Panc1 (cell line): Measurements from ENCODE around the gene BAZ2B.

Experiments used
- CTCF ChIP-seq: fragments of 450-650 bp; IDR thresholded peaks from 2 replicates; pipeline ENCODE4 v1.5.1; 2017; ENCODE audit warnings: mild to moderate bottlenecking
- POLR2AphosphoS5 ChIP-seq: IDR thresholded peaks from 2 replicates; pipeline ENCODE4 v1.6.1; 2012; ENCODE audit warnings: mild to moderate bottlenecking, low read depth, low read length, moderate library complexity
- REST ChIP-seq, 2 experiments: IDR thresholded peaks; 2 replicates each; pipeline ENCODE4 v1.6.1; 2011 to 2012; ENCODE audit warnings: low read depth in 2 of 2, control low read depth in 1 of 2, low read length in 1 of 2, mild to moderate bottlenecking in 1 of 2, moderate library complexity in 1 of 2; ENCODE audit not compliant: insufficient read depth in 1 of 2
- SIN3A ChIP-seq: IDR thresholded peaks from 2 replicates; pipeline ENCODE4 v1.6.1; 2012; ENCODE audit warnings: low read depth, mild to moderate bottlenecking, low read length, moderate library complexity, borderline replicate concordance; ENCODE audit not compliant: insufficient read depth

- no peak for TF ChIP-seq CTCF
- TF ChIP-seq POLR2AphosphoS5 = no peak
- no peak for TF ChIP-seq SIN3A
- no peak for TF ChIP-seq REST (IDR thresholded peaks at IDR 0.05; ENCODE audit: insufficient read depth in 1 of 2, low read depth in 2 of 2, low read length in 1 of 2)
Observed at GRCh38 chr2:159322419-159322818, 293.9 kb downstream of the BAZ2B start.
